SK-N-SH (cell line): Measurements from ENCODE around the gene ADRA1B.

ENCODE experiments used
- CTCF ChIP-seq: fragments of 200-600 bp; sonication (generic); IDR thresholded peaks from 2 replicates; pipeline ENCODE4 v1.6.1; 2017; ENCODE audit warnings: antibody characterized with exemption, mild to moderate bottlenecking, moderate library complexity
- FOXJ3 ChIP-seq: sonication (generic); formaldehyde crosslinking; IDR thresholded peaks from 2 replicates; pipeline ENCODE4 v1.5.1; 2020; ENCODE audit warnings: mild to moderate bottlenecking, missing genetic modification reagents
- MXI1 ChIP-seq: IDR thresholded peaks from 2 replicates; pipeline ENCODE4 v1.6.1; 2012; ENCODE audit warnings: mild to moderate bottlenecking, low read depth, low read length, improper control_type of control experiment
- POLR2AphosphoS5 ChIP-seq: IDR thresholded peaks from 2 replicates; pipeline ENCODE4 v1.6.1; 2012; ENCODE audit warnings: low read depth, low read length
- RXRA ChIP-seq: IDR thresholded peaks from 2 replicates; pipeline ENCODE4 v1.4.0; 2012; ENCODE audit warnings: low read depth, mild to moderate bottlenecking, borderline replicate concordance

GRCh38 chr5:159888860-159889259 lies 27.4 kb upstream of the ADRA1B start:
- TF ChIP-seq POLR2AphosphoS5 (no peak), RXRA (no peak), CTCF (no peak), MXI1 (no peak), FOXJ3 (CRISPR knock-in tag) (no peak)
